LHCN-M2 (cell line): ENCODE results near the gene WDR88. TPM values are rescaled to one million over a fixed set of nuclear protein-coding genes. Genes with fewer than 3 reads are reported as not detected.
"Not testable (repeated sequence)": the region's sequence is repeated elsewhere in the genome, so short reads cannot be mapped to it uniquely, and the experiment has no call there.

Source experiments
- DNase-seq: peaks from one replicate; pipeline ENCODE4 v3.0.0-alpha.2; 2012; ENCODE audit warnings: low read depth
- total RNA-seq: library from RNA; depleted of rRNA; stranded (reverse); fragments of >200 nt; gene quantifications from 2 replicates; pipeline ENCODE4 v1.2.3, GENCODE V29; 2014

WDR88 gene
- total RNA-seq, 1 experiment from 2014 or later = not detected

DNA sequence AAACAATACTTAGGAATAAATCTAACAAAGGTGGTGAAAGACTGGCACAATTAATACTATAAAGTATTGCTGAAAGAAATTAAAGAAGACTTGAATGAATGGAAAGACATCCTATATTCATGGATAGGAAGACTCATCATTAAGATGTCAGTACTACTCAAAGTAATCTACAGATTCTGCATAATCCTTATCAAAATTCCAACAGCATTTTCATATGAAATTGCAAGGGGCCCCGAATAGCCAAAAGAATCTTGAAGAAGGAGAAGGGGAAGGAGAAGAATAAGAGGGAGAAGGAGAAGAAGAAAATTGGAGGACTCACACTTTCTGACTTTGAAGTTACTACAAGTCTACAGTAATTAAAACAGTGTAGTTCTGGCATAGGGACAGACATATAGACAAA is 36.6 kb downstream of the WDR88 start:
- DNase-seq = no peak

DNA sequence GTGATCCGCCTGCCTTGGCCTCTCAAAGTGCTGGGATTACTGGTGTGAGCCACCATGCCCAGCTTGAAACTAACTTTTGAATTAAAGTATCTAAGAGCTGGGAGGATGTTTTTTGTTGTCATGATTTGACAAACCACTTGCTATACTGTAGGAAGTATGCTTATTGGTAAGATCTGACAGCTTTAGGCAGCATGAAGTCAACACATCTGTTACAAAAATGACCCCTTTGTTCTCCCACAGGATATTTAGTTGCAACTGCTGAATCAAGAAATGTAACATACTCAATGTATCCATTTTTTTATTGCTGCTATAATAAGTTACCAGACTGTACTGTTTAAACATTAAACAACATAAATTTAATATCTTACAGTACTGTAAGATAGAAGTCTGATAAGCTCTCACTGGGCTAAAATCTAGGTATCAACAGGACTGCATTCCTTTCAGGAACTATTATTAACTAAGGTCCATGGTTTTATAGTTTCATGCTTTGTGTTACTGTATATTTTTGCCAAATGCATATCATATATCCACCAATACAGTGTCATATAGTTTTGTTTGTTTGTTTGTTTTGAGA is 39.4 kb downstream of the WDR88 start:
- DNase-seq = no peak

DNA sequence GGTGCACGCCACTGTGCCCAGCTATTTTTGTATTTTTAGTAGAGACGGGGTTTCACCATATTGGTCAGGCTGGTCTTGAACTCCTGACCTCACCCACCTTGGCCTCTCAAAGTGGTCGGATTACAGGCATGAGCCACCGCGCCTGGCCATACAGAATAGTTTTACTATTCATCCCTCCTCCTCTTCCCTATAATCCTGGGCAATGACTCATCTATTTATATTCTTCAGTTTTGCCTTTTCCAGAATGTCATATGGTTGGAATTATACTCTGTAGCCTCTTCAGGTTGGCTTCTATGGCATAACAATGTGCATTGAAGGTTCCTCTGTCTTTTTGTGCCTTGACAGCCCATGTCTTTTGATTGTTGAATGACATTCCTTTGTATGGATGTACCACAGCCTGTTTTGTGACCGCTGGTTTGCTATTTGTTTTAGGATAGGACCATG is 40.0 kb downstream of the WDR88 start:
- no peak for DNase-seq

DNA sequence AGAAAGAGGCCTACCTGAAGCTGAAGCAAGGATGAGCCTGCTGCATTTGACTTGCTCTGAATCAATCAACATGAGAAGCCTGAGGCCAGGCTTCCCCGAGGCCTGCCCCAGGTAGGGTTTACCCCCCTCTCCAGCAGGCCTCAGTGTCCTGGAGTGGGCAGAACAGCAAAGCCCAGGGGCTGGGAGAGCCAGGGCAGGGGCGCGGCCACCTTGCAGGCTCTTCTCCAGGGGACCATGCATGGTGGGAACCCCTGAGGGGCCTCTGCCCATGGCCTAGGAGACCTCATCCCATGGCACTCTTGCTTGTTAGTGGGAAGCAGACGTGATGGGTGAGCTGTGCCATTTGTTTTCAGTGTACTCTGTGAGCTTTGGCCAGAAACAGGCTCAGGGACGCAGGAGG is 42.3 kb downstream of the WDR88 start:
- DNase-seq = no peak

DNA sequence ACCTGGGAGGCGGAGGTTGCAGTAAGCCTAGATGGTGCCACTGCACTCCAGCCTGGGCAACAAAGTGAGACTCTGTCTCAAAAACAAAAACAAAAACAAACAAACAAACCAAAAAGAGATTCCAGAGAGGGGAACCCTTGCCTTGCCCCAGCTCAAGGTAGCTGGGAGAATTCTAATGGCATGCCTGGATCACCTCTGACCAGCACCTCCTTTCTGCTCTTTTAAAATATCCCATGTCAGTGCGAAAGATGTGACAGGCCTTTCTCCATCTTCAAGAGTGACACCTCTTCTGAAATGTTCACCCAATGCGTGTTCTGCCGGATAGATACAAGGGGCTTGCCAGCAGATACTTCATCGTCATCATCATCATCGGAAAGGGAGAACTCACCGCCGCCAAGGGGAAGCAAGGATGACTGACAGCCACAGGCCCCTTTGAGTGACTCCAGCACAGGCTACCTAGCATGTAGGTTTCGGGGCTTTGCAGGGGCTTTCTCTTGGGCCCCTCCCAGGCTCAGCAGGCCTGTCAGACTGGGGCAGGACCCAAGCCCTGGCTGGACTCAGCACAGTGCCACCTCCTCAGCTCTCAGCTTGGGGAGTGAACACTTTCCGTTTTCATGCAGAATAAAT is 43.4 kb downstream of the WDR88 start:
- no peak for DNase-seq

DNA sequence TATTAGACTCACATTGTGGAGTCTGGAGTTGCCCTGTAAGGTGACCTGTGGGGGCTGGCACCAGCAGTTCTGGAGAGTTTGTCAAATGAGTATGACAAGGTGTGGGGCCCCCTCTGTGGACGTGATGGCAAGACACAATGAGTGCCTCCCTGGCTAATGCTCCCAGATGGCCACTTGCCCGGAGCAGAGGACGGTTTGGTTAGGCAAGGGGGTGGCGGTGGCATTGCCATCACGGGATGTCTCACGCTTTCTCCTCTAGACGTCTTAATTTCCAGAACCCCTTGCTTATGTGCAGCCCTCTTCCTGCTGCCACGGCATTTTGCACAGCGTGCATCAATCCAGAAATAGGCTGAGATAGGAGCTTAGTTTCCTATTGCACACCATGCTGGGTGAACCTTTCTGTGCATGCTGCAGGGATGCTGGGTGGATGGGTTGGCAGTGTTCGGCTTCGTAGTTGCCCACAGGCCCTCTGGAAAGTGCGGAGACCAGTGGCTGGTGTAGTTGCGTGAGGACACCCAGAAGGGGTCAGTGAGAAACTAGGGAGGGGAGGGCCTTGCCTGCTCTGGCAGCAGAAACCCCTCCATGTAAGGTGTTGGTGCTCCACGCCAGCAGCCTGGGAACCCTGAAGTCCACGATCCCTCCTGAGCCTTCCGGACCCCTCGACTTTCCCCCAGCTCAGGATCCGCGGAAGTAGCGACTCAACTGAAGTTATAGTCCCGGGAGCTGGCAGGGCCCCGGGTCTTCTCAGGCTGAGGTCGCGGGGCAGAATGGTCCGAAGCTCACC is 44.2 kb downstream of the WDR88 start:
- DNase-seq = peak; percentile 37

DNA sequence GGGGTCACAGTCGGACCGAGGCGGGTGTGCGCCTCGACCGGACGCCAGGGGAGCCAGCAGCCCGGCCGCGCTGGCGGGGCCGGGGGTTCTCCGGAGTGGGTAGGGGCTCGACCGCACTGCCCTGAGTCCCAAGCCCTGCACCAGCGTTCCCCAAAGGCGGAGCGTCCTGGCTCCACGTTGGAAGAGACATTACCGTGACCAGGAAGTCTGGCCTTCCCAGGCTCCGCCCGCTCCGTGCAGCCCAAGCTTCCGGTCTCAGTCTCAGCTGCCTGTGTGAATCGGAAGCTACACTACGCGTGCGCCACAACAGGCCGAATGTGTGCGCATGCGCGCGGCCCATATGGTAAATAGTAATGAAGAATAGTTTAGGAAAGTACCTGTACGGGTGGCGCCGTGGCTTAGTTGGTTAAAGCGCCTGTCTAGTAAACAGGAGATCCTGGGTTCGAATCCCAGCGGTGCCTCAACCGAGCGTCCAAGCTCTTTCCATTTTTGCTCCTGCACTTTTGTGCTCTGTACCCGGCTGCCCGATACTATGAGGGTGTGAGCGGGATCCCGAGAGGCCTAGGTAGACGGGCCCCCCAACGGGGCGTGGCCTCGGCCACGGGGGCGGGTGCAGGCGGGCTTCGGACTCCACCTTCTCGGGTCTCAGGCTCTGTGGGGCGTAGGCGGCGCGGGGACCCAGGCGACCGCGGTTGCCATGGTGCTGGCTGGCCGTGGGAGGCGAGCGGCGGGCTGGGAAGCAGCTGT is 44.9 kb downstream of the WDR88 start:
- peak; percentile 99 for DNase-seq

DNA sequence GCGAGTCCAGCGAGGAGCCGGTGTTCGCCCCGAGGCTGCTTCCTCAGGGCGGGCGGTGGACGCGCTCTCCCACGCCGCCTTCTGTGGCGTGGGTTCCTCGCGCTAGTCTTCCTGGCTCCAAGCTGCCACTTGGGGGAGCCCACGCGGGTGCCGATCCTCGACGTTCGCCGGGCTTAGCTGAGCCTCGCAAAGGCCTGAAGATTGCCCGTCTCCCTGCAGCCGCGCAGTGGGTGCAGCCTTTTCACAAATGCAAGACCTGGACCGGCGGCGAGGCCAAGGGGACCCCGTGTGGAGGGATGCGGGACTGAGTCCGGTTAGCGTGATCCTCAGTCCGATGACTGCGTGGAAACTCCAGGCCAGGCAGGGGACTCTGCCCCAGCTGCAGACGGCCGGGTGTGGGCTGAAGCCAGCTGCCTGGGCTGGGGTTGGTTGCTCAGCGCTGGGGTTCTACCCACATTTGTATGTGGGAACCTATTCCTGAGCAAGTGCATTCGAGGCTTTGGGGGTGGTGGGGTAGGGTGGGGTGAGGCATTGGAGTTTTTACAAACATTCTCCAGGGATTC is 45.6 kb downstream of the WDR88 start:
- DNase-seq = no peak

DNA sequence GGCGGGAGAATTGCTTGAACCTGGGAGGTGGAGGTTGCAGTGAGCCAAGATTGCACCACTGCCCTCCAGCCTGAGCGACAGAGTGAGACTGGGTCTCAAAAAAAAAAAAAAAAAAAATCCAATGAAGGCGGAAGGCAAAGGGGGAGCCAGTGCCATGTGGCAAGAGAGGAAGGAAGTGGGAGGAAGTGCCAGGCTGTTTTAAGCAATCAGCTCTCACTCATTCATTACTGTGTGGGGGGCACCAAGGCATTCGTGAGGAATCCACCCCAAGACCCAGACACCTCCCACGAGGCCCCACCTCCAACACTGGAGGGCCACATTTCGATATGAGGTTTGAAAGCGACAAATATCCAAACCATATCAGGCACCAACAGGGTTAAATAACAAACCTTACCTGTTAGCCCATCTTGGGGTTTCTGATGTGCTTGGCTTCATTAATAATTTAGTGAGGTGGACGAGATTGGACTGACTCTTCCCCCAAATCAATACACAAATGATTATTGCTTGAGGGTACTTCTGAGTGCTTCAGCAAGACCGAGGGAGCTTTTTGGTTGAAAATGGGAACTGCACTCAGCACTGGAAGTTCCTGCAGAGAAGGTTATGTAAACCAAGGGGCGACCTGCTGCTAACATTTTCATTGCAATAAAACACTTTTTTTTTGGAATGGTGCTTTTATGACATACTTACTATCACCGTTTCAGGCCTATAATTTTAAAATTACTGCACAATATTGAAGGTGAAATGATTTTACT is 54.7 kb downstream of the WDR88 start:
- DNase-seq = no peak

DNA sequence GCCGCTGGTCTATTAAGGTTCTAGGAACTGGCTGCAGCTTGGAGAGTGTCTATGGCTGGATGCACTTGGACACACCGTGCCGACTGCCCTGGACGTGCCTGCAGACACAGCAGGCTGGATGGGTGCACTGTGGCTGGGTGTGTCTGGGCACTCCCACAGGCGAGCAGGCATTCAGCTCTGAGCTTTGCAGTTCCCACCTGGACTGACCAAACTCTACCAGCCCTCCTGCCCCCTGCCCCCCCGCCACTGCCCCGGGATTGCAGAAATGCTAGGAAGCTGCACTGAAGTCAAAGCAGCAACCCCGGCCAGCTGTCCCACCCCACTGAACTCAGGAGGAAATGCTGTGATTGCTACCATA is 55.2 kb downstream of the WDR88 start:
- no peak for DNase-seq

DNA sequence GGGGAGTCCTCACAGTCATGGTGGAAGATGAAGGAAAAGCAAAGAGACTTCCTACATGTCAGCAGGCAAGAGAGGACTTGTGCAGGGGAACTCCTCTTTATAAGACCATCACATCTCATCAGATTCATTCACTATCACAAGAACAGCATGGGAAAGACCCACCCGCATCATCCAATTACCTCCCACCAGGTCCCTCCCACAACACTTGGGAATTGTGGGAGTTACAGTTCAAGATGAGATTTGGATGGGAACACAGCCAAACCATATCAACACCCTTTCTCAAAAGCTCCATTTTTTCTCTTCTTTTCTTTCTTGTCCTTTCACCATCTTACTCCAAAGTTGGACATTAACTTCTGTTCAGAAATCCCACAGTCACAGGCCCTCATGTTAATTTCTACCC is 57.5 kb downstream of the WDR88 start:
- no peak for DNase-seq

DNA sequence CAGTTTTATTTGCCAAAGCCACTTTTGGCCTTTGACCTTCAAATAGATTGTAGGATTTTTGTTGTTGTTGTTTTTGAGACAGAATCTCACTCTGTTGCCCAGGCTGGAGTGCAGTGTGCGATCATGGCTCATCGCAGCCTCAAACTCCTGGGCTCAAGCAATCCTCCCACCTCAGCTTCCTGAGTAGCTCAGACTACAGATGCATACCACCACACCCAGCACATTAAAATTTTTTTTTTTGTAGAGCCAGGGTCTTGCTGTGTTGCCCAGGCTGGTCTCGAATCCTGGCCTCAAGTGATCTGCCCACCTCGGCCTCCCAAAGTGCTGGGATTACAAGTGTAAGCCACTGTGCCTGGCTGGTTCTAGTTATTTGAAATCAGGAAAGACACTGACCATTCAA is 59.2 kb downstream of the WDR88 start:
- DNase-seq = not testable (repeated sequence)

DNA sequence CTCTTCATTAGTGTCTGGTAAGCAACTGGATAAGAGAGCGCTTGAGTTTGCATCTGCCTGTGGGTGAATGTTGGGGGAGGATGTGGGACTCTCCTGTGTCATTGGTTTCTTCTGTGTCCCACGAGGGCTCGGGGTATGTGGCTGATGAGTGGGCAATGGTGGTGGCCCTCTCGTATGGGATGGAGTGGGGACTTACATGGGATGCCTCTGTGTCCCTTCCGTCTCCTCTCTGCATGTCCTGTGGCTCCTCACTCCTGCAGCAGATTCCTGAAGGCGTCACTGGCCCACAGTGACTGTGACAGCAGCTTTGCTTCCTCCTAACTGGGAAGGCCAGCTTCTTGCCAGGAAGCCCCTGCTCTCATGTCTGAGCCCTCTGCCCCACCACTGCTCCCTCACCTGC is 59.6 kb downstream of the WDR88 start:
- DNase-seq = no peak

DNA sequence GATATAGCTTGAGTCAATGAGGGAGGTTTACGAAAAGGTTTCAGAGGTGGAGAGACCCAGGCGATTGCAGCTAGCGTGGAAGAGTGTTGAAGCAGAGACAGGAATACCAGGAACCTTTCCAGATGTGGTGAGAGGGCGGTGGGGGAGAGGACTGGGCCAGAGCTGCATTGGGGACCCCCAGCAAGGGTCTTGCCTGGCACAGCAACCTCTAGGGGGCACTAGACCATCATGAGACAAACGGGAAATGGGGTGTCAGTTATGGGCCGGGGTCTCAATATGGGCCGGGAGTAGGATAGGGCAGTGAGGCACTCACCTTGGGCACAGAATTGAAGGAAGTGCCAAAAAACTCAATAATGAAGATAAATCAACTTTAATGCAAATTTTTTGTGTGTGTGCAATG is 60.1 kb downstream of the WDR88 start:
- DNase-seq = no peak

DNA sequence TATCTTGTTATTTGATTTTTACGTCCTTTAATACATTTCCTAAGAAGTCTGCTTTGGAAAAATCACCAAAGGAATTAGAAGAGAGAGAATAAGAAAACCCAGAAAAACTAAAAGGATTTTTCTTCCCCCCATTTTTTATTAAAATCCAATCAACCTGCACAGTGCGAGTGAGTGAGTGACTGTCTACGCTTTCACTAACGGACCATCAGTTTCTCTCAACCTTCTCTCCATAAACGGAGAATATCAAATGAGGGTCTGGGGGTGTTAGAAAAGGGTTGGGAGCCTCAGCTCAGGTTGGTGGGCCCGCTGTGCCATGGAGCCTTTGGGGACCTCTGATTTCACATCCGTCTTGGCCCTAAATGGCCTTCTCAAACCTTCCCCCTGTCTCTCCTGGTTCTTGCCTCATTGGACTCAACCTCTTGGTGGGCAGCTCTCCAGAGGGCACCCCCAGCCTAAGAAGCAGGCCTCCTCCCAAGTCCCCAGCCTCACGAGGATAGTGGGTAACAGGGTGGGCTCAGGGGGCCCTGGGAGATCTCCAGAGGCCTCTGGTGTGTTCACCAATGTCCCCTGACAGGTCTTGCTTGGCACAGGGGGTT is 61.5 kb downstream of the WDR88 start:
- DNase-seq = no peak

DNA sequence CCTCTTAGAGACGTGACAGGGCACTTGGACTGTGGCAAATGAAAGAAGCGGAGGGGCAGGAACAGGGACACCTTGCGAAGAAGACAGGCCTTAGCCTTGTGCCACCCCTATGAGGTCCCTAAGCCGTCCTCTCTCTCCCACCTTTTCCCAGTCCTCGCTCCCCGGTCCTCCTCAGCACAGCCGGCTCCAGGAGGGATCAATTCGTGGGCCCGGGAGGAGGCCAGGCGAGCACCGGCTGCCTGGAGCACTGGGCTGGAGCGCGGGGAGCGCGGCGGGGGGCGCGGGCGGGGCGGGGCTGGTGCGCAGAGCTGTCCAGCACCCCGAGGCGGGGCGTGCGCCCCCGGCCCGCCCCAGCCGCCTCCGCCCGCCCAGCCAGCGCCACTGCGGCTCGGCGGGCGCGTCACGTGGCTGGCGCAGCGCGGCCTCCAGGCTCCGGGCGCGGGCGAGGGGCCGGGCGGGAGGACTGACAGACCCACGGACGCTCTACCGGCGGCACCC is 62.0 kb downstream of the WDR88 start, which contains the start of gene LRP3:
LRP3 (plus strand) TSS at position 466 of the 498 bp plus-strand sequence. CDS start 456 bp downstream, outside the sequence.
- DNase-seq = no peak

DNA sequence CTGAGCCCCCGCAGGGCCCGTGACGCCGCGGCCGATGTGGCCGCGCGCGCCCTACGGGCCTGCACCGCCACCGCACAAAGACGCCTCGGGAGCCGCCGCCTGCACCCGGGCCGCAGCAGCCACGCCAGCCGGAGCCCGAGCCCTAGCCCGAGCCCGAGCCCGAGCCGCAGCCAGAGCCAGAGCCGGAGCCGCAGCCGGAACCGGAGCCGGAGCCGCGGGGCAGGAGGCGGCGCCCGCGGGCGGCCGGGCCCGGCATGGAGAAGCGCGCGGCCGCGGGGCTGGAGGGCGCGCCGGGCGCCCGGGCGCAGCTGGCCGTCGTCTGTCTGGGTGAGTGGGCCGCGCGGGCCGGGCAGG is 62.6 kb downstream of the WDR88 start:
- no peak for DNase-seq

DNA sequence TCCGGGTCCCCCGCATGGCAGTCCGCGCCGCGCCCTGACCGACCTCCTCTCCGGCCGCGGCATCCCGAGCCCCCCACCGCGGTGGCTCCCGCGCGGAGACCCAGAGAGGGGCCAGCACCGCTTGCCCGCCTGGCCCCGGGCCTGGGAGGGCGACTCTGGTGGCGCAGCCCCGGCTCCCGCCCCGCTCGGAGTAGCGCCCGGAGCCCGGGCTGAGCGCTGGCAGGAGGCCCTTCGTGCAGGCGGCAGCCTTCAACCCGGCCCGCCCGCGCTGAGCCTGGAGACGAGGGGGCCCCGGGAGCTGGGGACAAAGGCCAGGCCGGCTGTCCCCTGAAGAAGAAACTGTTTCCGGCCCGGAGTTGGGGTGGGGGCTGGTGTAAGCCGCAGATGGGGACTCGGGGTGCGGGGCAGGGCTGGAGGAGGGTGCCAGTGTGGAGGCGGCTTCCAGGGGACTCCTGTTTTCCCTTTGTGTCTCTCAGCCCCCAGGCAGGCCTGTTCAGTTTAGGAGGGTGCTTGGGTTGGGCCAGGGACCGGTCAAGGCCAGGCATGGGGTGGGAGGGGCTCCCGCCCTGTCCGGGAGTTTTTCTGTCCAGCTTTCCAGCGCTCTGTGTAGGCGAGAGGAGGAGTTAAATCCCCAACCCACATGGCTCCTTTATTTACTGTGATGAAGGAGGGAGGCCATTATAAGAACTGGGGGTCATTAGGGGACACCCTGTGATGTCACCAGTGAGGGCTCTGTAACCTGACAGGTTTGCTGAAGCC is 63.2 kb downstream of the WDR88 start:
- DNase-seq = peak; percentile 62

DNA sequence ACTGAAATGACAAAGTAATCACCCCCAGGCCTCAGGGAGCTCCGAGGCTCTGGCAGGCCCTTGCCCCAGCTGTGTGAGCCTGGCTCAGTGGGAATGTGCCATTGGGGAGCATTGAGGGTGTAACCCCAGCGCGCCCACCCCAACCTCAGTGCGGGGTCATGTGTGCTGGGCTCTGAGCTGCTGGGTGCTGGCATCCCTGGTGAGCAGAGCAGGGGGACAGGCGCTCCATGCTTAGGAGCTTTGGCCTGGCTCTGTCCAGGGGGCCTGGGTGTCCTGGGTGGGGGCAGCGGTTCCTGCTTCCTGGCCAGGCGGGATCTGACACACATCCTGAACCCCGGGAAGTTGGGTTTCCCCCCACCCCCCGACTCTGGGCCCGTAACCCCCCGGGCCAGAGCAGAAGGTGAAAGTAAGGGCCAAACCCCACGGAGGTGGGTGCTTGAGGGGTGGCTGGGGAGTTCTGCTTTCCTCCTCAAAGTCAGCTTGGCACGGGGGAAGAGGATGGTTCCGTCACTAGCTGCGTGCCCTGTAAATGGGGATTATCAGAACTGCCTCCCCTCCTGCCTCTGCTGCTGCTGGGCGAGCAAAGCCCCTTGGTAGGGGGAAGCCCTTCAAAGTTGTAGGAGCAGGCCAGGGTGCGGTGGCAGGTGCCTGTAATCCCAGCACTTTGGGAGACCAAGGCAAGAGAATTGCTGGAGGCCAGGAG is 63.9 kb downstream of the WDR88 start:
- no peak for DNase-seq
